HepG2 (cell line): ENCODE data around the gene PCNX1. TPM values are rescaled to one million over a fixed set of nuclear protein-coding genes. Genes with fewer than 3 reads are reported as not detected.

Source experiments
- ATAC-seq: fragments of 200-7000 bp; cut with Tn5 transposase; 3 replicates; pipeline ENCODE4 v1.9.1; 2020; ENCODE audit warnings: mild to moderate bottlenecking, moderate library complexity
- BruUV-seq: library from RNA; stranded (reverse); fragments of 400-500 nt; replicated peaks from 2 replicates; lab custom pipeline; 2021; lab: Mats Ljungman, UMichigan
- CTCF ChIA-PET: fragments of 300-600 bp; formaldehyde crosslinking; extraction: SDS; loops from one replicate; lab custom pipeline; 2021; ENCODE audit warnings: low total read pairs, inconsistent platforms, low intra/inter-chr PET ratio; lab: Yijun Ruan, JAX
- POLR2A ChIA-PET: fragments of 350-600 bp; sonication (Branson Sonifier 250); formaldehyde crosslinking; loops from one replicate; lab custom pipeline; 2020; ENCODE audit warnings: antibody characterized with exemption, inconsistent platforms; lab: Yijun Ruan, JAX
- DNase-seq: peaks from one replicate; pipeline ENCODE4 v3.0.0-alpha.2; 2015; ENCODE audit warnings: low spot score
- FAIRE-seq: peaks from 3 replicates; lab custom pipeline; 2011; peaks lifted over from hg19 to GRCh38; lab: Jason Lieb, UNC
- H2AFZ ChIP-seq: one replicate; pipeline ENCODE4 v1.6.1; 2011; ENCODE audit warnings: low read length, inconsistent platforms
- H3K27ac ChIP-seq: fragments of 300-600 bp; 3 replicates; pipeline ENCODE4 v1.8.0; 2011; ENCODE audit warnings: mixed run types, mild to moderate bottlenecking, mixed read lengths, low read length, inconsistent platforms; ENCODE audit not compliant: insufficient read depth; ENCODE audit errors: extremely low read length
- H3K27me3 ChIP-seq, 2 experiments: fragments of 200-600 bp in 1 of 2; 2 replicates in 1 of 2; 3 replicates in 1 of 2; pipeline versions ENCODE4 v1.6.0 to v1.8.0; 2011; ENCODE audit warnings: low read length in 2 of 2, mild to moderate bottlenecking in 2 of 2, moderate library complexity in 2 of 2, inconsistent platforms in 1 of 2; ENCODE audit not compliant: insufficient read depth in 2 of 2, control insufficient read depth in 1 of 2
- H3K36me3 ChIP-seq, 2 experiments: fragments of 200-600 bp in 1 of 2; replicated peaks in 1 of 2; 2 replicates in 1 of 2; 3 replicates in 1 of 2; pipeline versions ENCODE4 v1.5.1 to v1.8.0; 2011; ENCODE audit warnings: low read length in 2 of 2, inconsistent platforms in 1 of 2; ENCODE audit not compliant: insufficient read depth in 2 of 2, control insufficient read depth in 1 of 2
- H3K4me1 ChIP-seq: 2 replicates; pipeline ENCODE4 v1.5.1; 2012; ENCODE audit warnings: low read length, inconsistent platforms; ENCODE audit not compliant: insufficient read depth
- H3K4me2 ChIP-seq: 2 replicates; pipeline ENCODE4 v1.6.0; 2011; ENCODE audit warnings: low read depth, low read length, inconsistent platforms
- H3K4me3 ChIP-seq, 3 experiments: fragments of 200-600 bp in 1 of 3; sonication (generic), shearing (Covaris generic) in 1 of 3; replicated peaks in 1 of 3; 2 replicates each; pipeline ENCODE4 v1.5.1; 2011 to 2016; ENCODE audit warnings: low read length in 3 of 3, inconsistent platforms in 2 of 3, low read depth in 2 of 3, mild to moderate bottlenecking in 2 of 3, control low read depth in 1 of 3, mixed read lengths in 1 of 3; ENCODE audit not compliant: insufficient read depth in 1 of 3
- H3K79me2 ChIP-seq: one replicate; pipeline ENCODE4 v1.6.1; 2011; ENCODE audit warnings: low read length, inconsistent platforms; ENCODE audit not compliant: insufficient read depth
- H3K9ac ChIP-seq: 2 replicates; pipeline ENCODE4 v1.6.0; 2011; ENCODE audit warnings: mild to moderate bottlenecking, low read depth, low read length, inconsistent platforms; ENCODE audit not compliant: insufficient read depth
- H3K9me3 ChIP-seq: 2 replicates; pipeline ENCODE4 v1.5.1; 2012; ENCODE audit warnings: mild to moderate bottlenecking, low read length
- H4K20me1 ChIP-seq: 2 replicates; pipeline ENCODE4 v1.6.0; 2011; ENCODE audit warnings: inconsistent platforms, mild to moderate bottlenecking, low read length, moderate library complexity; ENCODE audit not compliant: insufficient read depth
- ARNT2 ChIP-seq: sonication (generic); formaldehyde crosslinking; IDR thresholded peaks from 2 replicates; pipeline ENCODE4 v1.8.0; 2022; ENCODE audit warnings: mild to moderate bottlenecking, low read depth, missing genetic modification reagents, moderate library complexity
- BHLHE40 ChIP-seq: IDR thresholded peaks from 2 replicates; pipeline ENCODE4 v1.6.1; 2011; ENCODE audit warnings: low read length, improper control_type of control experiment
- CEBPB ChIP-seq: IDR thresholded peaks from 2 replicates; pipeline ENCODE4 v1.6.1; 2011; ENCODE audit warnings: low read depth, low read length, improper control_type of control experiment, borderline replicate concordance
- ZNF569 ChIP-seq: sonication (generic); formaldehyde crosslinking; IDR thresholded peaks from 2 replicates; pipeline ENCODE4 v1.5.0; 2020; ENCODE audit warnings: mild to moderate bottlenecking, missing genetic modification reagents, moderate library complexity, borderline replicate concordance
- WGBS: methylation state at CpG from one replicate; pipeline ENCODE4 v1.1.6; 2017; ENCODE audit warnings: low lambda C conversion rate; 5-methylcytosine and 5-hydroxymethylcytosine counted together
- in situ Hi-C: cut with HindIII; loops from 2 replicates; pipeline ENCODE4 v1.10.0; 2017; ENCODE audit warnings: low pct_unique_long_range_greater_than_20kb; ENCODE audit not compliant: extremely low pct_ligation_motif_present
- intact Hi-C: fragments of 100-400 bp; cut with micrococcal nuclease; formaldehyde crosslinking; loops from one replicate; pipeline ENCODE4 v1.10.0; 2022; ENCODE audit not compliant: unreplicated experiment
- polyA plus RNA-seq, 8 experiments: library from polyadenylated mRNA; depleted of rRNA in 3 of 8; stranded (reverse) in 7 of 8; unstranded in 1 of 8; fragments of >200 nt; fragmentation: Illumina TruSeq in 4 of 8; extraction: Trizol in 4 of 8; gene quantifications; 2 replicates each; pipeline versions ENCODE4 v1.2.1 to v1.2.3, GENCODE V29; 2011 to 2016; ENCODE audit warnings: low read depth in 4 of 8, missing spikeins in 1 of 8, mixed read lengths in 1 of 8; ENCODE audit not compliant: insufficient read depth in 1 of 8
- total RNA-seq, 5 experiments: library from RNA; depleted of rRNA; stranded (reverse); fragments of >200 nt; fragmentation: Illumina TruSeq; extraction: Trizol; gene quantifications; 2 replicates each; pipeline ENCODE4 v1.2.3, GENCODE V29; 2016; ENCODE audit warnings: low read depth in 1 of 5
- TF ChIP-seq, protein P1 (sequence below), 2 experiments: fragments of 450-650 bp in 1 of 2; sonication (generic) in 1 of 2; formaldehyde crosslinking in 1 of 2; IDR thresholded peaks; 2 replicates each; pipeline versions ENCODE4 v1.6.1 to v1.8.0; 2016 to 2022; ENCODE audit warnings: antibody characterized with exemption in 1 of 2, mild to moderate bottlenecking in 1 of 2, missing genetic modification reagents in 1 of 2
- TF ChIP-seq, protein P2 (sequence below): IDR thresholded peaks from 2 replicates; pipeline ENCODE4 v1.6.1; 2012; ENCODE audit warnings: inconsistent platforms

The PCNX1 gene
- total and polyA plus RNA-seq, 2 of the 13 experiments (the other 11 are each of a cell fraction or from before 2014, with no cell fraction given), result 24.9 to 30.3 TPM

DNA sequence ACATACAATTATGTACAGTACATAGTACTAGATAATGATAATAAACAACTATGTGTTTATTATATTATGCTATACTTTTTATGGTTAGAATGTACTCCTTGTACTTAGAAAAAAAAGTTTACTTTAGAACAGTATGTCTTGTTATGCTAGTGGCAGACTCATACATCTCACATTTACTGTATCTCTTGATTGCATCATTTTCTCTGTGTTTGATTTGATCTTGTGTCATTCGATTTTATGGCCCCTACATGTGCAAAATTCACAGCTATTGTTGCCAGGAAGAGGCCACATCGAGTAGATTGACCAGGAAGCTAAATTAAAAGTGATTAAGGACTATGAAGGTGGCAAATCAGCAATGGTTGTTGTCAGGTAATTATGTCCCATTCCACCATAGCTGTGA is 153.0 kb downstream of the PCNX1 start:
- DNase-seq (no peak), FAIRE-seq (no peak), ATAC-seq (no peak)
- POLR2A ChIA-PET, result no interaction called here
- H3K27ac ChIP-seq, result no peak overlapping the region
- no TSS peak for BruUV-seq
- H3K79me2 ChIP-seq, result no peaks in the 10 kb centered on the region
- CTCF ChIA-PET, result no interaction called here
- no peaks in the 10 kb centered on the region for H3K9me3 ChIP-seq
- no peaks in the 10 kb centered on the region for H3K27me3 ChIP-seq
- TF ChIP-seq CEBPB (peak; percentile 33; the same call in 1 of the 2 replicates), ARNT2 (CRISPR knock-in tag) (no peak)
- peaks cover 8 to 35% of the 10 kb centered on the region in 2 experiments for H3K36me3 ChIP-seq
- in situ Hi-C loops (no loop called here), intact Hi-C loops (no loop called here)
- no peaks in the 10 kb centered on the region for H4K20me1 ChIP-seq
- no peak overlapping the region for H3K9ac ChIP-seq
- no peak overlapping the region for H2AFZ ChIP-seq
- H3K4me1 ChIP-seq, result peaks cover 5% of the 10 kb centered on the region; the same call in 1 of the 2 replicates
- 76% methylated on average over 2 of the region's 2 CpGs for WGBS
- H3K4me2 ChIP-seq, result no peak overlapping the region
- H3K4me3 ChIP-seq, result no peak overlapping the region

DNA sequence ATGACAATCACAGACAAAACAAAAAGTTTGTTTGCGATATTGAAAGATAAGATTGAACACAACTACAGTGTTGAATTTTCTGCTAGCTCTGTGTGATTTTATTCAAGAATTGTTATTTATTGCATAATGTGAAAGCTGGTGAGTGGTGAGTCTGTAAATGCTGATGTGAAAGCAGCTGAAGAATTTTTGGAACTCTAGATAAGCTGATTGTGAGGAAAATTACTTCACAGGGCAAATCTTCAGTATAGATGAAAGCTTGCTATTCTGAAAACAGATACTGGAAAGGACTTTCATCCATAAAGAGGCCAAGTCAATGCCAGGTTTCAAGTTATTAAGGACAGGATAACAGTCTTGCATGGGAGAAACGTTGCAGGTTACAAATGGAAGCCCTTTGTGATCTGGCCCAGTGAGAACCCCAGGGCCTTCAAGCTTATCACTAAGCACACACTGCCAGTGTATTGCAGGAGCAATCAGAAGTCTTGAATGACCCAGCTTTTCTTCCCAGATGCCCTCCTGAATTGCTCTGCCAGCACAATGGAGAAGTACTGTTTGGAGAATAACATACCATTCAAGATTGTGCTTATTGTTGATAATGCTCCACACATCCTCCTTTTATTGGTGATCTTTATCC is 153.7 kb downstream of the PCNX1 start:
- BruUV-seq, result no TSS peak

More for the DNA sequence above, 153.7 kb downstream of the PCNX1 start:
- no peak for FAIRE-seq
- in situ Hi-C loops, result no loop called here
- H3K79me2 ChIP-seq, result no peaks in the 10 kb centered on the region
- H3K4me1 ChIP-seq, result peaks cover 5% of the 10 kb centered on the region; the same call in 1 of the 2 replicates
- no peaks in the 10 kb centered on the region for H3K27me3 ChIP-seq
- no peak overlapping the region for H3K27ac ChIP-seq
- H3K4me2 ChIP-seq, result no peak overlapping the region
- H2AFZ ChIP-seq, result no peak overlapping the region
- 86% methylated on average over 2 of the region's 2 CpGs for WGBS
- no peak overlapping the region for H3K4me3 ChIP-seq
- DNase-seq, result no peak
- intact Hi-C loops, result no loop called here
- TF ChIP-seq, protein P1, sequence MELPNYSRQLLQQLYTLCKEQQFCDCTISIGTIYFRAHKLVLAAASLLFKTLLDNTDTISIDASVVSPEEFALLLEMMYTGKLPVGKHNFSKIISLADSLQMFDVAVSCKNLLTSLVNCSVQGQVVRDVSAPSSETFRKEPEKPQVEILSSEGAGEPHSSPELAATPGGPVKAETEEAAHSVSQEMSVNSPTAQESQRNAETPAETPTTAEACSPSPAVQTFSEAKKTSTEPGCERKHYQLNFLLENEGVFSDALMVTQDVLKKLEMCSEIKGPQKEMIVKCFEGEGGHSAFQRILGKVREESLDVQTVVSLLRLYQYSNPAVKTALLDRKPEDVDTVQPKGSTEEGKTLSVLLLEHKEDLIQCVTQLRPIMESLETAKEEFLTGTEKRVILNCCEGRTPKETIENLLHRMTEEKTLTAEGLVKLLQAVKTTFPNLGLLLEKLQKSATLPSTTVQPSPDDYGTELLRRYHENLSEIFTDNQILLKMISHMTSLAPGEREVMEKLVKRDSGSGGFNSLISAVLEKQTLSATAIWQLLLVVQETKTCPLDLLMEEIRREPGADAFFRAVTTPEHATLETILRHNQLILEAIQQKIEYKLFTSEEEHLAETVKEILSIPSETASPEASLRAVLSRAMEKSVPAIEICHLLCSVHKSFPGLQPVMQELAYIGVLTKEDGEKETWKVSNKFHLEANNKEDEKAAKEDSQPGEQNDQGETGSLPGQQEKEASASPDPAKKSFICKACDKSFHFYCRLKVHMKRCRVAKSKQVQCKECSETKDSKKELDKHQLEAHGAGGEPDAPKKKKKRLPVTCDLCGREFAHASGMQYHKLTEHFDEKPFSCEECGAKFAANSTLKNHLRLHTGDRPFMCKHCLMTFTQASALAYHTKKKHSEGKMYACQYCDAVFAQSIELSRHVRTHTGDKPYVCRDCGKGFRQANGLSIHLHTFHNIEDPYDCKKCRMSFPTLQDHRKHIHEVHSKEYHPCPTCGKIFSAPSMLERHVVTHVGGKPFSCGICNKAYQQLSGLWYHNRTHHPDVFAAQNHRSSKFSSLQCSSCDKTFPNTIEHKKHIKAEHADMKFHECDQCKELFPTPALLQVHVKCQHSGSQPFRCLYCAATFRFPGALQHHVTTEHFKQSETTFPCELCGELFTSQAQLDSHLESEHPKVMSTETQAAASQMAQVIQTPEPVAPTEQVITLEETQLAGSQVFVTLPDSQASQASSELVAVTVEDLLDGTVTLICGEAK (IDR thresholded peaks at IDR 0.05), result no peak
- TF ChIP-seq, protein P1 (CRISPR knock-in tag; IDR thresholded peaks at IDR 0.05), result no peak
- no peak for TF ChIP-seq BHLHE40
- TF ChIP-seq ZNF569 (CRISPR knock-in tag), result no peak
- TF ChIP-seq, protein P2, sequence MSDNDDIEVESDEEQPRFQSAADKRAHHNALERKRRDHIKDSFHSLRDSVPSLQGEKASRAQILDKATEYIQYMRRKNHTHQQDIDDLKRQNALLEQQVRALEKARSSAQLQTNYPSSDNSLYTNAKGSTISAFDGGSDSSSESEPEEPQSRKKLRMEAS, result no peak
- POLR2A ChIA-PET, result no interaction called here
- CTCF ChIA-PET, result no interaction called here
- no peaks in the 10 kb centered on the region for H4K20me1 ChIP-seq
- no peak for ATAC-seq
- no peak overlapping the region for H3K9ac ChIP-seq
- peaks cover 8 to 33% of the 10 kb centered on the region in 2 experiments for H3K36me3 ChIP-seq
- H3K9me3 ChIP-seq, result no peaks in the 10 kb centered on the region
